Amniotic epithelial cell (primary cell): ENCODE data around the gene GPS1.

Experiments used
- DNase-seq: peaks from one replicate; pipeline ENCODE4 v3.0.0-alpha.2; 2010; ENCODE audit warnings: low read depth

Gene GPS1

DNA sequence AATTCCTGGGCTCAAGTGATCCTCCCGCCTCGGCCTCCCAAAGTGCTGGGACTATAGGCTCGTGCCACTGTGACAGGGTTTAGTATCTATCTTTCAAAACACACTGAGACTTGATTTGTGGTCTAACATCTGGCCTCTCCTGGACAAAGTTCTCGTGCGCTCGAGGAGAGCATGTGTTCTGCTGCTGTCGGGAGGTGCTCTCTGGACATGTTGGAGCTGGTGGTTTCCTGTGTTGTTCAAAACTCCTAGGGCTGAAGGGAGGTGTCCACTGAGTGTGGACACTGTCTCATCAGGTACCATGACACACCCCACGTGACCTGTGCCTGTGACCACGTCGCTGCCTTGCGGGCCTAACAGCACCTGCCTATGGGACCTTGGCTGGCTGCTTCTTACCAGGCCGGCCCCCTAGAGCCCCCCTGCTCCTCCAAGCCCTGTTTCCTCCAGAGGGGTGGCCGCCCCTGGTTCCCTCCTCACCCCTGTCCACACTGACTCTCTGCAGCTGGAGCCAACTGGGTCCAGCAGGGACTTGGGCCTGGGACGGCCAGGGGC, 5.7 kb upstream of the GPS1 start:
- no peak for DNase-seq

DNA sequence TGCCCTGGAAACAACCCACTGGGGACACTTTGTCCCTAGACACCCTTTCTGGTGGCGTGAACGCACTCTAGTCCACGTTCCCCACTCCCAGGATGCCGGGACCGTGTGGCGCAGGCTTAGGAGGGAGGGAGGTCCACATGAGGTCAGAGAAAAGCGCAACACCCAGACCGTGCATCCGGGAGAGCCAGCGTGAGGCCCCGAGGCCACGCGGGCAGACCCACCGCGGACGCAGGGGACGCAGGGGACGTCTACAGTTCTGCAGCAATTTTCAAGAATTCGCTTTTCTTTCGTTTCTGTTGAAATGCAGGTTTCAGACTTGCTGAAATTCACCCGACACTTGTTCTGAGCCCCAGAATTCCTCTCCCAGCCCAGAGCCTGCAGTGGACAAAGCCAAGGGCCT, 4.8 kb upstream of the GPS1 start:
- DNase-seq: no peak

DNA sequence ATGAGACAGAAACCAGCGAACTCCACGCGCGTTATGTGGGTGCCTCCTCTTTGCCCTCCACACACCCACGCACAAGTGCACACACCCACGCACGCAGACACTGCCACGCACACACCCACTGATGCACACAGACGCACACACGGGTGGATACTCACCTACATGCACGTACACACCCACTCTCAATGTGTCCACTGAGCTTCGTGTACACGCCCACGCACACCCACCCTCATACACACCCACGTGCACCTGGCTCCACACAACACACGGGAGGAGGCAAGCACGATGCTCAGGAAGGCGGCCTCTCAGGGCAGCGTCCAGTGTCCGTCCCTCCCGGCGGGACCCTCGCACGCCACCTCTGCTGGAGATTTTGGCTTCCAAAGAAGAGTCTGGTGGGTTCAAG, 4.3 kb upstream of the GPS1 start:
- no peak for DNase-seq

DNA sequence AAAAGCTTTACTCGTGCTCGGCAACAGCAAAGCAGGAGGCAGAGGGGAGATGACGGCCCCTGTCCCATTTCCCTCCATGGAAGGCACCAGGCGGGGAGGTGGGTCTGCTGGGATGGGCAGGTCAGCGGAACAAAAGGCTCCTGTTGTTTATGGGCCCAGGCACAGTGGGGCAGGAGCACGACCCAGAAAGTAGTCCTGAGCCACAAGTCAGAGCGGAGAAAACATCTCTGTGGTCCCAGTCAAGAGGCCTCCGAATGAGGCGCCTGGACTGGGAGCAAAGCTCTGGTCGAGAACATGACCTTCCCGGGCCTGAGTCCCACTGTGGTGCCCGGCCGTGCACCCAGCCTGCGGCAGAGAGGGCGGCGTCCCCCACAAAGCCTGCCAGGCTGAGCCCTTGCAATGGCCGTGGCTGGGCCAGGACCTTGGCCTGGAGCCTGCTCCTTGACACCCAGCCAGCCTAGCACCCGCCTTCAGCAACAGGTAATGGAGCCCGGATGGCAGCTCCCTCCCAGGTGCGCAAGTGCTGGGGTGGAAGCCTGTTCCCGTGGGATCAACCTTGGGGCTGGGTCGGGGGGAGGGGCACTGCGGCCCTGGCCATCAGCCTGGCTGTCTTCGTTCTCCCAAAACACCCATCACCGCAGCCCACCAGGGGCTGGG, 3.7 kb upstream of the GPS1 start:
- no peak for DNase-seq

DNA sequence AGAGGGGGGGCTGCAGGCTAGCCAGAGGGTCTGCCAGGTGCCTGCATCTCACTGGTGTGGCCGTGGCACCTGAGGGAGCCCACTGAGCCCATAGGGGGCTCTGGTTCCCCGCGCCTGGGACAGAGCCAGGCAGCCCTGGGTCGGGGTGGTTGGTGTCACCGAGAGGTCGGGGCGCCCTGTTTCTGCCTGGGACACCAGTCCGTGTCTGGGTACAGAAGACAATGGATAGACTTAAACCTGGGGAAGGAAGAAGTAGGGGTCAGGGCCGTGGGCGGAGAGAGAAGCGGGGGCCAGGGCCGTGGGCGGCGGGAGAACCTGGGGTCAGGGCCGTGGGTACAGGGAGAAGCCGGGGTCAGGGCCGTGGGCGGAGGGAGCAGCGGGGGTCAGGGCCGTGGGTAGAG, 3.1 kb upstream of the GPS1 start:
- DNase-seq: no peak

DNA sequence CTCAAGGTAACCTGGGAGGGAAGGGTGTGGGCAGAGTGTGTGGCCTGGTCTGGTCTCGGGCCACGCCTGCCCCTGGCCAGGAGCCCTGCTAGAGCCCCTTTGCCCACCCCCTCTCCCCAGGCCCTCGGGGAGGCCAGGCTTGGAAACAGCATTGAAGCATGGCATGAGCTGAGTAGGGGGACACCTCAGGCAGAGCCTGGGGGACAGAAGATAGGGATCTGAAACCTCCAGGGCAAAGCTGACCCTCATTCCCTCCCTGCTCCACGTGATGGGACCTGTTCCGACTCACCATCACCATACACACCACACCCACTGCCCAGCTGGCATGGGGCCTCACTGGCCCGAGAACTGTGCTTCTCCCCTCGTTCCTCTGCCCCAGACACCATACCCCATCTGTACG, 2.6 kb upstream of the GPS1 start:
- no peak for DNase-seq

DNA sequence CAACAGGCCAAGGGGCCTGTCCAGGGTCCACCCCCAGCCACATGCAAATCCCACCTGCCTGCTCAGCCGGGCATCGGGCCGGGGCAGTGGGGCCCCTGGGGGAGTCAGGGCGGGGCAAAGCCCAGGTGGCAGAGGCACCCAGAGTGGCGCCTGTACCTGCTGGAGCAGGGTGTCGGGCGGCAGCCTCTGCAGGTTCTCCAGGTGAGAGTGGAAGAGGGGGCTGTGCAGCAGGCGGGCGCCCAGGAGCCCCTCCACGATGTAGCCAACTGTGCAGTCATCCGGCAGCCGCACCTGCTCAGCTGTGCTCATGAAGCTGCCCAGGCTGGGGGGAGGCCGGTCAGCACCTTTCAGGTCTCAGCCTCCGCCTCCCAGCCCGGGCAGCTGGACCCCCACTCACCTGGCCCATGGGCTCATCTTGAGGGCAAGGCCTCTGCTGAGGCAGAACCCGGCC, 2.2 kb upstream of the GPS1 start:
- no peak for DNase-seq

DNA sequence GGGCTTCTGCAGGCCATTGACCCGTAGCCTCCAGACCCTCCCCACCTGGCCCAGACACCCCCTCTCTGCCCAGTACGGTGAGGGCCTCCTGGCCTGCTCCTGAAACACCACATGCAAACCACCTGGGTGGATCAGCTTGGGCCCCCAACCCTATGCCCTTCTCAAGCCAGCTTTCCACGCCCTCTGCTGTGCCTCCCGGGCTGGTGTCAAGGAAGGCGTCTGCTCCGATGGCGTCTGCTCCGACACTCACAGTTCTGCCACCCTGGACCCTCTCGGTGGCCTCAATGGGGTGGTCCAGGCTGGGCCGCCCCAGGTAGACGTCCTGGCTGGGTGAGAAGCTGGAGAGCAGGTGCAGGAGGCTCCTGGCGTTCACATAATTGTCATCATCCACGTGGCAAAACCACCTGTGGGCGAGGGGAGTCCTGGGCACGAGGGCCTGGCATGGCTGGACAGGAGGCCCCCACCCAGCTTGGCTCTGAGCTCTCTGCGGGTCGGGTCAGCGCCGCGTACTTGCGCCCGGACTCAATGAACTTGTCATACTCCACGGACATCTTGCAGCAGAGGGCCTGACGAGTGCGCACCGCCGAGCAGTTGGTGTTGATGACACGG, 1.4 kb upstream of the GPS1 start:
- no peak for DNase-seq

DNA sequence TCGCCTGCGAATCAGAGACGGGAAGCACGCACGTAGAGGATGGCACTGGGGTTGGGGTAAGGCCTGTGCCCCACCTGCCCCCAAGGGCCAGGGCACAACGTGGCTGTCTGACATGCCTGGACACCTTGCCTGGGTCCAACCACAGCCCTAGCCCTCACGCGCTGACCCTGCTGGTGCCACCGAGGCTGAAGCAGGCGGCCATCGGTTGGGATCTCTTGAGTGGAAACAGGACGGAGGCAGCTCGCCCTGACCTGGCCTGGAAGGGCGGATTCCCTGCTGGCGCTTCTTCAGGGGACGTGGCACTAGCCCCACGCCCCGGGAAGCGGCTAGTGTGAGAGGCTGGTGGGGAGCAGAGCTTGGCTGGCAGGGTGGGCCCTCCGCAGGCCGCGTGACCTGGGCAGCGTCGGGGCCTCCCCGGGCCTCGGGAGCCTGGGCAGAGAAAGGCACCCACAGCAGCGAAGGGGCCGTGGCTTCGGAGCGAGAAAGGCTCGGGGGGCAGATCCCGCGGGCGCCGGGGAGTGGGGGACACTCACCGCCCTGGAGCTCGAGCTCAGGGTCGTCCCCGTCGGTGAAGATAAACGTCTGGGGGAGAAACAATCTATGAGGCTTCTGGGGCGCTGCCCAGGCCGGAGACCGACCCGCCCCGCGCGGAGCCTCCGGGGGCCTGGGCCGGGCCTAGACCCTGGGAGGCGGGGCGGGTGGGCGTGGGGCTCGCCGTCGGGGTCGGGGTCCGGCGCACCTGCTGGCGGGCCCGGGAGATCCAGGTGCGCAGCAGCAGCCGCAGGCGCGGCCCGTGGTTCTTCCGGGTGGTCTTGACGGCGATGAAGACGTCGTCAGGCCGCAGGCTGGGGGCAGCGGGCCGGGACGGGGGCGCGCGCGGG, 697 bp upstream of the GPS1 start:
- no peak for DNase-seq

DNA sequence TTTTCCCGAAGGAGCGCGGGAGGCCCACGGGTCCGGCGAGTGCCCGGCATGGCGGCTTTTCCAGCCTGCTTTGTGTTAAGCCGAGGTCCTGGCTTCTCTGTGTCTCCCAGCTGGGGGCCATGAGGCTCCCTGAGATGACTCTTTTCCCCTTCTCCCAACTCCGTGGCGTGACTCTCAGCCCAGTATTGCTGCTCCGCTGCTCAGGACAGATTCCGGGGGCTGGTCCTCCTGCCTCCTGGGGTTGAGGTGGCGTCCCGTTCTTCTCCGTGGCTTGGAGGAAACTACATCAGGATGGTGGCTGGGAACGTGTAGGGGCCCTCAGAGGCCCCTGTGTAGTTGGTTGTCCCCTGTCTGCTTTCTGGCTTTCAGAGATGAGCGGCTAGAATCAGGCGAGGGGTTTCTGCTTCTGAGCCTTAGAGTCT, 951 bp downstream of the GPS1 start:
- no peak for DNase-seq

DNA sequence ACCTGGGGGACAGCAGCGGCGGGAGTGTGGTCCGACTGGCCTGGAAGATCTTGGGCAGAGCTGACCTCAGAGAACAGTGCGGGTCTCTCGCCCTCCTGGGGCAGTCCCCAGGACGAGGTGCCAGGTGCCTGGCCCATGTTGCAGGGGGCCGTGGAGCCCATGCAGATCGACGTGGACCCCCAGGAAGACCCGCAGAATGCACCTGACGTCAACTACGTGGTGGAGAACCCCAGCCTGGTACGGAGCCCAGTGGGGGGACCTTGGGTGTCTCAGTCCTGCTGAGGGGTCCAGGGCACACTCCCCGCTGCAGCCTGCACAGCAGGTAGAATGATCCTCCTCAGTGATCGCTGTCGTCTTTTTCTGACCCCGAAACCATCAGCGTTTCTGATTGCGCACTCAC, 1.4 kb downstream of the GPS1 start:
- no peak for DNase-seq

DNA sequence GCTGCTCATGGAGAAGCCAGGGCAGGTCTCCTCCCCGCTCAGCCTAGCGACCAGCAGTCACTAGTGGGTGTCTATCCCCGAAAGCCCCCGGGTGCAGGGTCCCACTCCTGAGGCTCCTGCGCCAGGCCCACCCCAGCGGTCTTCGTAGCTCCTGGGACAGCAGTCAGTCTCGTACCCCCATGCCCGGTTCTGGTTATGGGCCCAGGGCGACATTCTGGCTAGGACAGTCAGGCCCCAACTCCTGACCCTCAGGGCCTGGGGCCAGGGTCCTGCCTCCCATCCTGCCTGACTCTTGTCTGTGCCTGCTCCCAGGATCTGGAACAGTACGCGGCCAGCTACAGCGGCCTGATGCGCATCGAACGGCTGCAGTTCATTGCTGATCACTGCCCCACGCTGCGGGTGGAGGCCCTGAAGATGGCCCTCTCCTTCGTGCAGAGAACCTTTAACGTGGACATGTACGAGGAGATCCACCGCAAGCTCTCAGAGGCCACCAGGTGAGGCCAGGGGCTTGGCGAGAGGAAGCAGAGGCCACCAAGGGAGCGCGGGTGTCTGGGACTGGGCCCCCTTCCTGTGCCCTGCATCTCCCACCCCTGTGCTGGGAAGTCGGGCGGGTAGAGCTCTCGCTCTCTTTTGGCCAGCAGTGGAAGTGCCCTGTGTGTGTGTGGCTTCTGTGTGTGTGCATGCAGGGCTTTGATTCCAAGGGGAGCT, 2.0 kb downstream of the GPS1 start:
- no peak for DNase-seq

DNA sequence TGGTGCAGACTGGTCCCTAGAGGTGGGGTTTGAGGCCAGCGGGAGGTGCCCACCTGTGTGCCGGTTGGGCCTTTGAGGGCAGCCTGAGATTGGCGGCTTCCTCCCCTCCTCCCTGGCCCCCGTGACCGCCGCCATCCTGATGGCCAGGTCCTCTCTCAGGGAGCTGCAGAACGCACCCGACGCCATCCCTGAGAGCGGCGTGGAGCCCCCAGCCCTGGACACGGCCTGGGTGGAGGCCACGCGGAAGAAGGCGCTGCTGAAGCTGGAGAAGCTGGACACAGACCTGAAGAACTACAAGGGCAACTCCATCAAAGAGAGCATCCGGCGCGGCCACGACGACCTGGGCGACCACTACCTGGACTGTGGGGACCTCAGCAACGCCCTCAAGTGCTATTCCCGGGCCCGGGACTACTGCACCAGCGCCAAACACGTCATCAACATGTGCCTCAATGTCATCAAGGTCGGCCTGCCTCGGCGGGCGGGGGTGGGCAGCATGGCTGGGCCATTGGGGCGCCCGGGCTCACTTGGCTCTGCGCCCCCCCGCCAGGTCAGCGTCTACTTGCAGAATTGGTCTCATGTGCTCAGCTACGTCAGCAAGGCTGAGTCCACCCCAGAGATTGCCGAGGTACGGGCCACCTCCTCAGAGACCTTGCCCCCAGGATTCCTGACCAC, 2.8 kb downstream of the GPS1 start:
- no peak for DNase-seq

DNA sequence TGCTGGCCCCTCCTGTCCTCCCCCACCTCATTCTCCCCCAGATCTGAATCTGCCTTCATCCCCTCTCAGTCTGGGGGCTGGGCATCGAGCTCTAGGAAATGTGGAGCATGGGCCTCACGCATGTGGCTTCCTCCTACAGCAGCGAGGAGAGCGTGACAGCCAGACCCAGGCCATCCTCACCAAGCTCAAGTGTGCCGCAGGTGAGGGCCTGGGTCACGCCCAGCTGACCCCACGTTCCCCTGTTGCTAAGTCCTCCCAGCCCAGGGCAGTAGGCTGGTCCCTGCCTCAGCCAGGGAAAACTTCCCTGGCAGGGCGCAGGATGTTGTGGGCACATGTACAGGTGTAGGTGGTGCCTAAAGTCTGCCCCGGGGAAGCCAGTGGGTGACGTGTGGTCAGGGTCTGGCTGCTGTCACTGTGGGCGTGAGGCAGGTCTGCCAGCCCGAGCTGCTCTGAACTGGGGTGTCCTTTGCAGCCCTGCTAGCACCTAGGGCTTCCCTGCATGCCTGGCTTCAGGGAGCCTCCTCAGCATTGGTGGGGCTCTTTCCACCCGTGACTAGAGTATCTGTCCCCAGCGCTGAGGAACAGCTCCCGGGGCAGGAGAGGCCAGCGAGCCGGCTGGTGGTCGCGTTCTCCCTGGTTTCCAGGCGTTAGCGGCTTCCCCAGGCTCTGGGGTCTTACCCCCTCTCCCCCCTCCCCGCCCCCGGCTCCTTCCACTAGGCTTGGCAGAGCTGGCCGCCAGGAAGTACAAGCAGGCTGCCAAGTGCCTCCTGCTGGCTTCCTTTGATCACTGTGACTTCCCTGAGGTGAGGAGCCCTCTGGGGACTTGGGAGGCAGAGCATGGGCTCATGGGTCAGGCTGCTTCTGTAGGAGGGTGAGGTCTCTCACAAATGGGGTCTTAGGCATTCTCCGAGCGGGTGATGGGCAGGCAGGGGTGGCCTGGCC, 3.6 kb downstream of the GPS1 start:
- no peak for DNase-seq

DNA sequence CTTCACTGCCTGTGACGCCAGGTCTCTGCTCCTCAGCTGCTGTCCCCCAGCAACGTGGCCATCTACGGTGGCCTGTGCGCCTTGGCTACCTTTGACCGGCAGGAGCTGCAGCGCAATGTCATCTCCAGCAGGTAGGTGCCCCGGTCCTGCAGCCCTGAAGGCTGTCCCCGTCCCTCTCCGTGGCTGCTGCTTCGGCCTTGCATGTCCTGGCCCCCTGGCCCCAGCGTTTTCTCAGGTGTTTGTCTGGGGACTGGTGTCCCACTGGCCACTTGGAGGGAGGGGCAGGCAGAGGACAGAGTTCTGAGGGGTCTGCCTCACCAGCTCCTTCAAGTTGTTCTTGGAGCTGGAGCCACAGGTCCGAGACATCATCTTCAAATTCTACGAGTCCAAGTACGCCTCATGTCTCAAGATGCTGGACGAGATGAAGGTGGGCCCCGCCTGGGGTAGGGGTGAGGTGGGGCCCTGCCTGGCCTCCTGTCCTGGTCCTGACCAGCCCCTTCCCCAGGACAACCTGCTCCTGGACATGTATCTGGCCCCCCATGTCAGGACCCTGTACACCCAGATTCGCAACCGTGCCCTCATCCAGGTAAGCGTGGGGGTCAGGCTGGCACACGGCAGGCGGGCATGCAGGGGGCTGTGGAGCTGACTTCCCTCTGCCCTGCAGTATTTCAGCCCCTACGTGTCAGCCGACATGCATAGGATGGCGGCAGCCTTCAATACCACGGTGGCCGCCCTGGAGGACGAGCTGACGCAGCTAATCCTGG, 4.4 kb downstream of the GPS1 start:
- DNase-seq: no peak

DNA sequence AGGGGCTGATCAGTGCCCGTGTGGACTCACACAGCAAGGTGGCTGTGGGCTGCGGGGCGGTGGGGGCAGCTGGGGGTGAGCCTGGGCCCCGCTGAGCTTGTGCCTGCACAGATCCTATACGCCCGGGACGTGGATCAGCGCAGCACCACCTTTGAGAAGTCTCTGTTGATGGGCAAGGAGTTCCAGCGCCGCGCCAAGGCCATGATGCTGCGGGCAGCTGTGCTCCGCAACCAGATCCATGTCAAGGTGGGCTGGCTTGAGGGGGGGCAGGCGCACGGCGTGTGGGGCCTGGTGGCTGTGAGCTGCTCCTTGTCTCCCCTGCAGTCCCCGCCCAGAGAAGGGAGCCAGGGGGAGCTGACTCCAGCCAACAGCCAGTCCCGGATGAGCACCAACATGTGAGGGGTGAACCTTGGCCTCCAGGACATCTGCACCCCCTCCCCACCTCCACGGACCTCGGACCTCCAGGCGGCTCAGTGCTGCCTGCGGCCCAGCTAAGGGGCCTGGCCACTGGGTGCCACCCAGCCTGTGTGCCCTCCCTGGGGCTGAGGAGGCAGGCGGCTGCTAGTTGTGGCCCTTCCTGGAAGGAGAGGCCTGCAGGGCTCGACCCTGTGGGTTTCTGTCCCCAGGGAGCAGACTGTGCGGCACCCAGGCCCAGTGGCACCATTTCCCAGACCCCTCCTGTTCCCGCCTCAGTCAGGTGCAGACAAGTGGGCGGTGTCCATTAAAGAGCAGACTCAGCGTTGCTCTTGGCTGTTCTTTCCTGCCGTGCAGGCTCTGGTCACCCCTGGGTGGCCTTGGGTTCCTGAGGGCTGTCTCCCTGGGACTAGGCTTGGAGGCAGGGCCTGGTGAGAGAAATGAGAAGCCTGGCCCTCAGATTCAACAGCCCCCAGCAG, 5.3 kb downstream of the GPS1 start:
- no peak for DNase-seq

DNA sequence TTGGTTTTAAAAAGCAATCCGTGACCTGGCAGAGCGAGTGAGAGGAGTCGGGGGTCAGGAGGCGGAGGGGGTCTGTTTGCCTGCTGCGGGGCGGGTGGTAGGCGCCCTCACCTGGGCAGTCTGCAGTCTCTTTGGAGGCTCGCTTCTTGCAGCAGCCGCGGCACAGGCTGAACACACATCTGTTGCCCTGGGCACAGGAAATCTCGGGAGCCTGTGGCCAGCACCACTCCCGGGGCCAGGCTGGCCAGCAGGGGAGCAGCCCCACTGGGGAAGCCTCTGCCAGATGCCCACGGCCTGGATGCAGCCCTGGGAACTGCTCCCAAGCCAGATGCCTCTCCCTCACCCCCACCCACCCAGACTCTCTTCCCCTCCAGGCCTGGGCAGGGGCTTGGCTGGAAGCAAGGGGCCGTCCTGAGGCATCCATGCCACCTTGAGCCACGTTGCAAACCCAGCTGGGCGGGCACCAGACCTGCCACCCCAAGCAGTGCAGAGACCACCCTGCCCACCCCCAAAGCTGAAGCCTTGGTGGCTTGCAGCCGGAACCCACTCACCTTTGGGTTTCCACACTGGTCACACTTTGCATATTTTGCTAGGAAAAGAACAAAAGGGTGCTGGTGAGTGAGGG, 6.6 kb downstream of the GPS1 start:
- no peak for DNase-seq

DNA sequence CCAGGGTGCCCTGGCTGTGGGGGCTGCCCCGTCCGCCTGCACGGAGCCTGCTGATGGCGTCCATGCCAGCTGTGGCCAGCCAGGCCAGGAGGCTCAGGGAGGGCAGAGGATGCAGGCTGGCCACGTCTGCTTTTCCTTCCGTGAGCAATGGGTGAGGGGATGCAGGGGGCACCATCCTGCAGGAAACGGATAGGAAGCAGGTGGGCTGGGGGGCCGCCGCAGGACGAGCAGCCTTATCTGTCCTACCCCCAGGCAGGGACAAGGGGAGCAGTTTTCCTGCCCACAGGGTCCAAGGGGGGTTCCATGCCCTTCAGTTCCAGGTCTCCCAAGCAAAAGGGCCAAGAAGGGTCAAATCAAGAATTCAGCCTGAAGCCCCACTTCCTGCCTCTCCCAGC, 7.2 kb downstream of the GPS1 start:
- no peak for DNase-seq
